Measurements from ENCODE around the gene BCL2L15.

GRCh38 chr1:113899111-113899510 is 11.7 kb upstream of the BCL2L15 start:
- no peak for TF ChIP-seq CTCF (IDR thresholded peaks at IDR 0.05; ENCODE audit: low read length)
- TF ChIP-seq EZH2 (optimal IDR thresholded peaks at IDR 0.05; ENCODE audit: low read depth, low read length), result no peak

Data from MM.1S (cell line).